PC-9 (cell line): ENCODE results near the gene SGCE. TPM values are rescaled to one million over a fixed set of nuclear protein-coding genes. Genes with fewer than 3 reads are reported as not detected.

Source experiments
- BruUV-seq: library from RNA; stranded (reverse); fragments of 400-500 nt; replicated peaks from 2 replicates; lab custom pipeline; 2021; lab: Mats Ljungman, UMichigan
- CTCF ChIA-PET: fragments of 300-600 bp; sonication (Branson Sonifier 250); formaldehyde crosslinking; loops from one replicate; lab custom pipeline; 2022; ENCODE audit warnings: antibody characterized with exemption; lab: Charles Lee
- POLR2A ChIA-PET: fragments of 300-600 bp; sonication (Branson Sonifier 250); formaldehyde crosslinking; loops from one replicate; lab custom pipeline; 2022; ENCODE audit warnings: antibody characterized with exemption; ENCODE audit not compliant: unreplicated experiment; lab: Charles Lee
- DNase-seq, 2 experiments: peaks; one replicate each; pipeline versions ENCODE4 v3.0.0 to v3.0.0-alpha.2; 2015 to 2022; ENCODE audit warnings: mixed read lengths in 1 of 2
- H2AFZ ChIP-seq: fragments of 200-600 bp; sonication (generic); 2 replicates; pipeline ENCODE4 v1.8.1; 2017; ENCODE audit warnings: antibody characterized with exemption
- H3F3A ChIP-seq: fragments of 200-600 bp; sonication (generic); 2 replicates; pipeline ENCODE4 v1.8.1; 2017; ENCODE audit warnings: antibody characterized with exemption, mild to moderate bottlenecking, low read depth; ENCODE audit not compliant: insufficient read depth
- H3K27ac ChIP-seq: fragments of 200-600 bp; sonication (generic); 2 replicates; pipeline ENCODE4 v1.6.1; 2016; ENCODE audit warnings: mixed run types
- H3K27me3 ChIP-seq: fragments of 200-600 bp; sonication (generic); 2 replicates; pipeline ENCODE4 v1.6.1; 2016; ENCODE audit warnings: low read depth, mixed run types; ENCODE audit not compliant: insufficient read depth
- H3K36me3 ChIP-seq: fragments of 200-600 bp; sonication (generic); 2 replicates; pipeline ENCODE4 v1.6.1; 2016; ENCODE audit warnings: low read depth, mixed run types
- H3K4me1 ChIP-seq: fragments of 200-600 bp; sonication (generic); replicated peaks from 2 replicates; pipeline ENCODE4 v1.6.1; 2016; ENCODE audit warnings: mixed run types; ENCODE audit not compliant: insufficient read depth
- H3K4me2 ChIP-seq: fragments of 200-600 bp; sonication (generic); 2 replicates; pipeline ENCODE4 v1.6.1; 2017; ENCODE audit warnings: mixed run types
- H3K4me3 ChIP-seq: fragments of 200-600 bp; sonication (generic); 2 replicates; pipeline ENCODE4 v1.6.1; 2016; ENCODE audit warnings: mixed run types
- H3K79me2 ChIP-seq: fragments of 200-600 bp; sonication (generic); 2 replicates; pipeline ENCODE4 v1.6.1; 2017; ENCODE audit warnings: low read depth, mixed run types
- H3K9me2 ChIP-seq: fragments of 200-600 bp; sonication (generic); 2 replicates; pipeline ENCODE4 v1.8.1; 2017; ENCODE audit warnings: mild to moderate bottlenecking; ENCODE audit not compliant: insufficient read depth
- H3K9me3 ChIP-seq: fragments of 200-600 bp; sonication (generic); 2 replicates; pipeline ENCODE4 v1.8.1; 2016; ENCODE audit warnings: low read depth; ENCODE audit not compliant: insufficient read depth
- H4K20me1 ChIP-seq: fragments of 200-600 bp; sonication (generic); 2 replicates; pipeline ENCODE4 v1.8.1; 2017; ENCODE audit not compliant: insufficient read depth
- EZH2 ChIP-seq: fragments of 200-600 bp; sonication (generic); IDR thresholded peaks from 2 replicates; pipeline ENCODE4 v1.8.0; 2017; ENCODE audit warnings: antibody characterized with exemption, low read depth
- intact Hi-C: fragments of 100-400 bp; cut with micrococcal nuclease; formaldehyde crosslinking; loops from one replicate; pipeline ENCODE4 v1.10.0; 2022; ENCODE audit not compliant: unreplicated experiment
- total RNA-seq: library from RNA; stranded (reverse); gene quantifications from 2 replicates; pipeline ENCODE4 v1.2.3, GENCODE V29; 2021
- TF ChIP-seq, protein P1 (sequence below): fragments of 200-600 bp; sonication (generic); conservative IDR thresholded peaks from 2 replicates; pipeline ENCODE4 v1.6.1; 2017; ENCODE audit warnings: mixed run types, antibody characterized with exemption, mild to moderate bottlenecking, moderate library complexity

The SGCE gene
- total RNA-seq, 1 experiment from 2014 or later = 37.7 TPM

DNA sequence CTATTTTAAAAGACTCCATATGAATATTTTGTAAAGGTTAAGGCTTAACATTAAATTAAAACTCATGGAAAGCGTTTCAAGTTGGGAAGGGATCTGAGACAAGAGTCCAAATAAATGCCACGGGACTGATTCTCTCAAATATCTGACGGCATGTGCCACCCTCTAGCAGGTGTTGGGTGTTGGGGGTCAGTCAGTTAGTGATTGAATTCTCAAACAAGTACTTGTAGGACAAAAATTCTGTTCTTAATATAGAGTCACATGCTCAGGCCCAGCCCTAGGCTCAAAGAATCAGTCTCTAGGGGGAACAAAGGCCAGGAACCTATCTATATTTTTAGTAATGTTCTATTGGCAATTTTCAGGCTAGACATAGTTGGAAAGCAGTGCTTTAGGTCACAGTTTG lies 39.1 kb downstream of the SGCE start:
- no peaks in the 10 kb centered on the region for H3K9me3 ChIP-seq
- H3K9me2 ChIP-seq = no peaks in the 10 kb centered on the region
- H3F3A ChIP-seq = peaks cover 9% of the 10 kb centered on the region; the same call in 1 of the 2 replicates
- POLR2A ChIA-PET = no interaction called here
- CTCF ChIA-PET = no interaction called here
- no peak overlapping the region for H3K4me2 ChIP-seq
- no peaks in the 10 kb centered on the region for H4K20me1 ChIP-seq
- peaks cover 18% of the 10 kb centered on the region for H3K4me1 ChIP-seq
- no peak overlapping the region for H3K4me3 ChIP-seq
- H3K27me3 ChIP-seq = no peaks in the 10 kb centered on the region
- intact Hi-C loops = no loop called here
- no peak overlapping the region for H3K27ac ChIP-seq
- no TSS peak for BruUV-seq
- H2AFZ ChIP-seq = no peak overlapping the region
- H3K36me3 ChIP-seq = no peaks in the 10 kb centered on the region
- H3K79me2 ChIP-seq = no peaks in the 10 kb centered on the region
- TF ChIP-seq, protein P1, sequence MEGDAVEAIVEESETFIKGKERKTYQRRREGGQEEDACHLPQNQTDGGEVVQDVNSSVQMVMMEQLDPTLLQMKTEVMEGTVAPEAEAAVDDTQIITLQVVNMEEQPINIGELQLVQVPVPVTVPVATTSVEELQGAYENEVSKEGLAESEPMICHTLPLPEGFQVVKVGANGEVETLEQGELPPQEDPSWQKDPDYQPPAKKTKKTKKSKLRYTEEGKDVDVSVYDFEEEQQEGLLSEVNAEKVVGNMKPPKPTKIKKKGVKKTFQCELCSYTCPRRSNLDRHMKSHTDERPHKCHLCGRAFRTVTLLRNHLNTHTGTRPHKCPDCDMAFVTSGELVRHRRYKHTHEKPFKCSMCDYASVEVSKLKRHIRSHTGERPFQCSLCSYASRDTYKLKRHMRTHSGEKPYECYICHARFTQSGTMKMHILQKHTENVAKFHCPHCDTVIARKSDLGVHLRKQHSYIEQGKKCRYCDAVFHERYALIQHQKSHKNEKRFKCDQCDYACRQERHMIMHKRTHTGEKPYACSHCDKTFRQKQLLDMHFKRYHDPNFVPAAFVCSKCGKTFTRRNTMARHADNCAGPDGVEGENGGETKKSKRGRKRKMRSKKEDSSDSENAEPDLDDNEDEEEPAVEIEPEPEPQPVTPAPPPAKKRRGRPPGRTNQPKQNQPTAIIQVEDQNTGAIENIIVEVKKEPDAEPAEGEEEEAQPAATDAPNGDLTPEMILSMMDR = no peak
- TF ChIP-seq EZH2 = no peak
- DNase-seq = no peak

DNA sequence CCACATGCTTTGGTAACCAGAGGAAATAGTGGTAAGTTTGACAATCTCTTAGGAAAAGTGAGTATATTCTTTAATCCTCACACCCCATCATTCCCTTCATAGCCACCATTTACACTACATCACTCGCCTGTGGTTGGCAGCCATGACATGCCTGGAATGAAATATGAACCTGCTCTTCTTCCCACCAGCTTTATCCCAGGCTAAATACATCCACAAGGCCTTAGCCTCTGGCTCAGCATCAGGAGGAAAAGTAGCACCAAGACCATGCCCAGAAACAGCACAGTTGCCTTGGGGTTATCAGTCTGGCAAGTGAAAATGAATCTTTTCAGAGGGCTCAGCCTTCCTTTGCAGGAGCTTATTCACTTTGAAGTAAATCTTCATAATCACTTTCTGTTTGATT lies 40.3 kb downstream of the SGCE start:
- Histone ChIP-seq H3K79me2 (no peaks in the 10 kb centered on the region), H2AFZ (no peak overlapping the region), H3K36me3 (no peaks in the 10 kb centered on the region), H3K4me2 (no peak overlapping the region), H4K20me1 (no peaks in the 10 kb centered on the region), H3K9me3 (no peaks in the 10 kb centered on the region), H3K27ac (no peak overlapping the region), H3K27me3 (no peaks in the 10 kb centered on the region), H3F3A (no peaks in the 10 kb centered on the region), H3K4me3 (no peak overlapping the region), H3K4me1 (peaks cover 7% of the 10 kb centered on the region), H3K9me2 (no peaks in the 10 kb centered on the region)
- no TSS peak for BruUV-seq
- no peak for TF ChIP-seq EZH2
- TF ChIP-seq, protein P1 = no peak
- DNase-seq = no peak
- ChIA-PET POLR2A (no interaction called here), CTCF (no interaction called here)
- intact Hi-C loops = no loop called here

DNA sequence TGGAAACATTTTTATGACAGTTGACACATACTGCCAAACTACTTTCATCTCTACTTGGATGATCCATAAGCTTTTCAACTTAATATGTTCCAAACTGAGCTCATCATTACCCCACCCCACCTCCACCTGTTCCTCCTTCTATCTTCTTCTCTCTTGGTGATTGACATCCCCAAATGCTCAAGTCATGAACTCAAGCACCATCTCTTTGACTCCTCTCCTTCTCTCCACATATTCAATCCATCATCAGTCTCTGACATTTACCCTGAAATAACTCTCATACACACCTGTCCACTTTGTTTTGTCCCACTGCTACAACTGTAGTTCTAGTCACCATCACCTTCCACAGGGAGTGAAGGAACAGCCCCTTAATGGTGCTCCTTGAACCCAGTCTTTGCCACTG lies 43.3 kb downstream of the SGCE start:
- H3K9me2 ChIP-seq = no peaks in the 10 kb centered on the region
- ChIA-PET POLR2A (no interaction called here), CTCF (no interaction called here)
- H3K4me2 ChIP-seq = no peak overlapping the region
- no TSS peak for BruUV-seq
- H2AFZ ChIP-seq = no peak overlapping the region
- no peak for DNase-seq
- no peaks in the 10 kb centered on the region for H4K20me1 ChIP-seq
- H3K4me1 ChIP-seq = no peaks in the 10 kb centered on the region
- H3K27ac ChIP-seq = no peak overlapping the region
- intact Hi-C loops = no loop called here
- H3K9me3 ChIP-seq = no peaks in the 10 kb centered on the region
- H3K79me2 ChIP-seq = no peaks in the 10 kb centered on the region
- H3K4me3 ChIP-seq = no peak overlapping the region
- H3K27me3 ChIP-seq = no peaks in the 10 kb centered on the region
- H3K36me3 ChIP-seq = no peaks in the 10 kb centered on the region
- TF ChIP-seq EZH2 = no peak
- TF ChIP-seq, protein P1 = no peak
- no peaks in the 10 kb centered on the region for H3F3A ChIP-seq
